Parathyroid adenoma (tissue), 2 donors: ENCODE data around the gene TMEM89.

Experiments used
- H2AFZ ChIP-seq: fragments of 300-600 bp; sonication (generic); one replicate; pipeline ENCODE4 v1.7.0; 2017; ENCODE audit warnings: antibody characterized with exemption, mild to moderate bottlenecking
- H3K27ac ChIP-seq: fragments of 300-600 bp; sonication (generic); one replicate; pipeline ENCODE4 v1.7.0; 2017
- H3K27me3 ChIP-seq: fragments of 300-600 bp; sonication (generic); one replicate; pipeline ENCODE4 v1.7.0; 2017; ENCODE audit warnings: low read length; ENCODE audit not compliant: control insufficient read depth, insufficient read depth
- H3K36me3 ChIP-seq: fragments of 300-600 bp; sonication (generic); one replicate; pipeline ENCODE4 v1.7.0; 2017; ENCODE audit warnings: low read length; ENCODE audit not compliant: control insufficient read depth, insufficient read depth
- H3K4me1 ChIP-seq: fragments of 300-600 bp; sonication (generic); one replicate; pipeline ENCODE4 v1.7.0; 2017; ENCODE audit warnings: control low read depth
- H3K4me2 ChIP-seq: fragments of 300-600 bp; sonication (generic); one replicate; pipeline ENCODE4 v1.7.0; 2017; ENCODE audit warnings: low read length
- H3K4me3 ChIP-seq: fragments of 300-600 bp; sonication (generic); one replicate; pipeline ENCODE4 v1.7.0; 2017; ENCODE audit warnings: low read depth, low read length
- H3K79me2 ChIP-seq: fragments of 300-600 bp; sonication (generic); one replicate; pipeline ENCODE4 v1.7.0; 2017; ENCODE audit warnings: control low read depth
- H3K9ac ChIP-seq: fragments of 300-600 bp; sonication (generic); one replicate; pipeline ENCODE4 v1.7.0; 2017; ENCODE audit warnings: mild to moderate bottlenecking
- H3K9me3 ChIP-seq: fragments of 300-600 bp; sonication (generic); one replicate; pipeline ENCODE4 v1.7.0; 2017; ENCODE audit warnings: low read length; ENCODE audit not compliant: control insufficient read depth
- CTCF ChIP-seq: fragments of 300-600 bp; sonication (generic); IDR thresholded peaks from one replicate; pipeline ENCODE4 v1.7.0; 2017; ENCODE audit warnings: antibody characterized with exemption, mild to moderate bottlenecking
- donor health status: primary hyperparathyroidism.

TMEM89 gene

GRCh38 chr3:48639944-48640606 is 18.5 kb upstream of the TMEM89 start:
- TF ChIP-seq CTCF = no peak
- Histone ChIP-seq H3K79me2 (peaks cover 4% of the 10 kb centered on the region), H3K9ac (no peak overlapping the region), H2AFZ (no peak overlapping the region), H3K4me3 (no peak overlapping the region), H3K27me3 (no peaks in the 10 kb centered on the region), H3K4me1 (peaks cover 7% of the 10 kb centered on the region), H3K9me3 (no peaks in the 10 kb centered on the region), H3K4me2 (no peak overlapping the region), H3K27ac (no peak overlapping the region), H3K36me3 (no peaks in the 10 kb centered on the region)

- H2AFZ ChIP-seq = no peak overlapping the region
- no peak overlapping the region for H3K9ac ChIP-seq
- peaks cover 2% of the 10 kb centered on the region for H3K79me2 ChIP-seq
- no peak overlapping the region for H3K4me3 ChIP-seq
- no peak overlapping the region for H3K27ac ChIP-seq
- no peaks in the 10 kb centered on the region for H3K9me3 ChIP-seq
- TF ChIP-seq CTCF = no peak
- H3K4me2 ChIP-seq = no peak overlapping the region
- no peaks in the 10 kb centered on the region for H3K36me3 ChIP-seq
- peaks cover 14% of the 10 kb centered on the region for H3K4me1 ChIP-seq
- no peaks in the 10 kb centered on the region for H3K27me3 ChIP-seq
These were observed 15.7 kb upstream of the TMEM89 start for GRCh38 chr3:48637305-48637704.

- H3K9me3 ChIP-seq = no peaks in the 10 kb centered on the region
- peak overlapping the region; percentile 91 for H3K4me3 ChIP-seq
- no peak overlapping the region for H3K9ac ChIP-seq
- H3K4me1 ChIP-seq = peaks cover 14% of the 10 kb centered on the region
- no peaks in the 10 kb centered on the region for H3K27me3 ChIP-seq
- peaks cover 2% of the 10 kb centered on the region for H3K79me2 ChIP-seq
- peak overlapping the region; percentile 94 for H2AFZ ChIP-seq
- TF ChIP-seq CTCF = no peak
- H3K27ac ChIP-seq = peak overlapping the region; percentile 1
- peak overlapping the region; percentile 94 for H3K4me2 ChIP-seq
- no peaks in the 10 kb centered on the region for H3K36me3 ChIP-seq
These were observed 14.6 kb upstream of the TMEM89 start for GRCh38 chr3:48636149-48636655.

- peak; percentile 50 for TF ChIP-seq CTCF
- peaks cover 14% of the 10 kb centered on the region for H3K4me1 ChIP-seq
- peak within 1 kb of the TSS; percentile 94 for H3K4me2 ChIP-seq
- H3K9ac ChIP-seq = no peak within 1 kb of the TSS
- H3K36me3 ChIP-seq = no peaks in the 10 kb centered on the region
- no peaks in the 10 kb centered on the region for H3K27me3 ChIP-seq
- H3K27ac ChIP-seq = peak within 1 kb of the TSS; percentile 1
- peak within 1 kb of the TSS; percentile 91 for H3K4me3 ChIP-seq
- H2AFZ ChIP-seq = peak within 1 kb of the TSS; percentile 94
- H3K9me3 ChIP-seq = no peaks in the 10 kb centered on the region
- peaks cover 2% of the 10 kb centered on the region for H3K79me2 ChIP-seq
These were observed 13.9 kb upstream of the TMEM89 start, which contains the start of gene SLC26A6 for GRCh38 chr3:48635222-48636021. Gene SLC26A6 (minus strand): TSS chr3:48635461. CDS start chr3:48635393, 68 bp downstream.
